ENCODE data around the gene ROBO4. TPM values are rescaled to one million over a fixed set of nuclear protein-coding genes. Genes with fewer than 3 reads are reported as not detected.
A peak's percentile ranks its signal among the peaks of the same experiment; 100 is the strongest.

The ROBO4 gene
- polyA plus RNA-seq (ENCODE audit: insufficient read length): 15.7 TPM
- long read RNA-seq, donor 1, partial matches to known transcripts: 11 of 12 reads
- long read RNA-seq, donor 1, other reads (novel, unspliced or antisense): 0 of 12 reads
- long read RNA-seq, donor 2, full-length matches to known transcripts: 3 of 3 reads
- long read RNA-seq, donor 2, partial matches to known transcripts: 0 of 3 reads
- long read RNA-seq, donor 2, other reads (novel, unspliced or antisense): 0 of 3 reads
- long read RNA-seq, donor 3, partial matches to known transcripts: 0 of 1 reads
- long read RNA-seq, donor 3, other reads (novel, unspliced or antisense): 0 of 1 reads
- long read RNA-seq, donor 4: 0 reads
- long read RNA-seq, donor 5, partial matches to known transcripts: 0 of 1 reads
- long read RNA-seq, donor 5, other reads (novel, unspliced or antisense): 0 of 1 reads
- long read RNA-seq, donor 6, partial matches to known transcripts: 0 of 3 reads
- long read RNA-seq, donor 6, other reads (novel, unspliced or antisense): 0 of 3 reads
- long read RNA-seq, donor 7, partial matches to known transcripts: 5 of 8 reads
- long read RNA-seq, donor 7, other reads (novel, unspliced or antisense): 0 of 8 reads
- long read RNA-seq, donor 8: 0 reads

- DNase-seq: no peak
Observed at GRCh38 chr11:124897674-124898262, at the start of gene ROBO4. TSS of gene ROBO4 (minus strand) at chr11:124897865. CDS start at chr11:124897795, 70 bp downstream.

- no peak for DNase-seq
Observed at GRCh38 chr11:124946735-124947141, 49.1 kb upstream of the ROBO4 start.

GRCh38 chr11:124945826-124946225 is 48.2 kb upstream of the ROBO4 start:
- DNase-seq: no peak

GRCh38 chr11:124944565-124944964 is 46.9 kb upstream of the ROBO4 start:
- DNase-seq: no peak

GRCh38 chr11:124943741-124944140 is 46.1 kb upstream of the ROBO4 start:
- no peak for DNase-seq

- DNase-seq: no peak
Observed at GRCh38 chr11:124943254-124943616, 45.6 kb upstream of the ROBO4 start.

GRCh38 chr11:124942466-124943253 is 45.0 kb upstream of the ROBO4 start:
- DNase-seq: no peak

GRCh38 chr11:124941703-124942102 is 44.0 kb upstream of the ROBO4 start:
- DNase-seq: no peak

- DNase-seq: no peak
Observed at GRCh38 chr11:124938970-124939369, 41.3 kb upstream of the ROBO4 start.

- no peak for DNase-seq
Observed at GRCh38 chr11:124938206-124938765, 40.6 kb upstream of the ROBO4 start.

- no peak for DNase-seq
Observed at GRCh38 chr11:124937336-124937935, 39.8 kb upstream of the ROBO4 start.

- no peak for DNase-seq
Observed at GRCh38 chr11:124935548-124936514, 38.2 kb upstream of the ROBO4 start, which contains the start of gene HEPACAM. TSS of gene HEPACAM (minus strand) at chr11:124936047. CDS start at chr11:124936006, 41 bp downstream.

- DNase-seq: no peak
Observed at GRCh38 chr11:124934862-124935547, 37.3 kb upstream of the ROBO4 start.

GRCh38 chr11:124930799-124931198 is 33.1 kb upstream of the ROBO4 start:
- DNase-seq: no peak

GRCh38 chr11:124928942-124929665 is 31.4 kb upstream of the ROBO4 start:
- DNase-seq: no peak

GRCh38 chr11:124923296-124923695 is 25.6 kb upstream of the ROBO4 start:
- no peak for DNase-seq

- no peak for DNase-seq
Observed at GRCh38 chr11:124922831-124923230, 25.2 kb upstream of the ROBO4 start.

- DNase-seq: peak; percentile 79
Observed at GRCh38 chr11:124920870-124921609, 23.4 kb upstream of the ROBO4 start.

Measured in left kidney (tissue), 8 donors.